K562 (cell line): ENCODE results near the gene GRAMD4. TPM values are rescaled to one million over a fixed set of nuclear protein-coding genes. Genes with fewer than 3 reads are reported as not detected.

Experiments used
- ATAC-seq: fragments of 200-7000 bp; cut with Tn5 transposase; 3 replicates; pipeline ENCODE4 v1.9.1; 2020; ENCODE audit warnings: moderate library complexity
- BruUV-seq: library from RNA; stranded (reverse); fragments of 400-500 nt; replicated peaks from 2 replicates; lab custom pipeline; 2021; lab: Mats Ljungman, UMichigan
- CTCF ChIA-PET: fragments of 300-600 bp; formaldehyde crosslinking; extraction: SDS; loops from one replicate; lab custom pipeline; 2021; ENCODE audit warnings: low intra/inter-chr PET ratio; lab: Yijun Ruan, JAX
- POLR2A ChIA-PET: fragments of 300-600, 350-650 bp; sonication (Branson Sonifier 250); formaldehyde crosslinking; extraction: SDS; loops from one replicate; lab custom pipeline; 2021; ENCODE audit warnings: antibody characterized with exemption, inconsistent platforms; lab: Yijun Ruan, JAX
- DNase-seq, 4 experiments: peaks; one replicate each; pipeline versions ENCODE4 v3.0.0 to v3.0.0-alpha.2; 2011 to 2018; ENCODE audit warnings: low spot score in 3 of 4, mixed read lengths in 3 of 4; ENCODE audit errors: extremely low read depth in 1 of 4
- FAIRE-seq: peaks from 2 replicates; lab custom pipeline; 2011; peaks lifted over from hg19 to GRCh38; lab: Jason Lieb, UNC
- H2AFZ ChIP-seq: 2 replicates; pipeline ENCODE4 v1.6.0; 2011; ENCODE audit warnings: low read depth, low read length, control low read depth, inconsistent platforms
- H3K27ac ChIP-seq: fragments of 200-600 bp; 3 replicates; pipeline ENCODE4 v1.8.0; 2011; ENCODE audit warnings: low read depth, mild to moderate bottlenecking, control low read depth, inconsistent platforms, low read length, moderate library complexity, mixed read lengths; ENCODE audit errors: extremely low read depth
- H3K27me3 ChIP-seq, 2 experiments: fragments of 300-600 bp in 1 of 2; 2 replicates in 1 of 2; 3 replicates in 1 of 2; pipeline versions ENCODE4 v1.6.0 to v1.8.0; 2011; ENCODE audit warnings: inconsistent platforms in 2 of 2, low read length in 2 of 2, mild to moderate bottlenecking in 1 of 2, mixed read lengths in 1 of 2, moderate library complexity in 1 of 2; ENCODE audit not compliant: control insufficient read depth in 2 of 2, insufficient read depth in 2 of 2
- H3K36me3 ChIP-seq: fragments of 300-600 bp; 3 replicates; pipeline ENCODE4 v1.8.0; 2011; ENCODE audit warnings: mild to moderate bottlenecking, low read length, inconsistent platforms; ENCODE audit not compliant: control insufficient read depth, insufficient read depth
- H3K4me1 ChIP-seq, 2 experiments: fragments of 200-600 bp in 1 of 2; replicated peaks in 1 of 2; 2 replicates in 1 of 2; 3 replicates in 1 of 2; pipeline versions ENCODE4 v1.5.1 to v1.8.0; 2011; ENCODE audit warnings: inconsistent platforms in 2 of 2, low read length in 2 of 2, mild to moderate bottlenecking in 1 of 2, mixed read lengths in 1 of 2, moderate library complexity in 1 of 2; ENCODE audit not compliant: control insufficient read depth in 2 of 2, insufficient read depth in 2 of 2
- H3K4me2 ChIP-seq: 2 replicates; pipeline ENCODE4 v1.6.1; 2011; ENCODE audit warnings: low read length, control low read depth, inconsistent platforms, mixed read lengths; ENCODE audit not compliant: insufficient read depth
- H3K4me3 ChIP-seq: fragments of 200-600 bp; sonication (generic), shearing (Covaris generic); 2 replicates; pipeline ENCODE4 v1.5.1; 2016; ENCODE audit warnings: control low read depth, inconsistent platforms
- H3K79me2 ChIP-seq: fragments of 200-600 bp; 3 replicates; pipeline ENCODE4 v1.8.0; 2011; ENCODE audit warnings: low read length, inconsistent platforms; ENCODE audit not compliant: control insufficient read depth, insufficient read depth
- H3K9ac ChIP-seq, 2 experiments: 2 replicates each; pipeline versions ENCODE4 v1.6.0 to v1.6.1; 2011; ENCODE audit warnings: low read depth in 2 of 2, low read length in 2 of 2, control low read depth in 1 of 2, inconsistent platforms in 1 of 2, mild to moderate bottlenecking in 1 of 2, mixed read lengths in 1 of 2; ENCODE audit not compliant: insufficient read depth in 1 of 2
- H3K9me1 ChIP-seq: one replicate; pipeline ENCODE4 v1.6.0; 2011; ENCODE audit warnings: inconsistent platforms, mild to moderate bottlenecking, low read length, moderate library complexity; ENCODE audit not compliant: control insufficient read depth, insufficient read depth
- H3K9me3 ChIP-seq: replicated peaks from 2 replicates; pipeline ENCODE4 v1.5.1; 2011; ENCODE audit warnings: low read depth, low read length, inconsistent platforms; ENCODE audit not compliant: control insufficient read depth, insufficient read depth
- H4K20me1 ChIP-seq: replicated peaks from 2 replicates; pipeline ENCODE4 v1.6.1; 2011; ENCODE audit warnings: low read length, inconsistent platforms, mixed read lengths; ENCODE audit not compliant: control insufficient read depth, insufficient read depth
- ATF1 ChIP-seq, 2 experiments: fragments of 450-650 bp in 1 of 2; IDR thresholded peaks; 2 replicates each; pipeline ENCODE4 v1.6.1; 2016; ENCODE audit warnings: missing compliant biosample characterization in 1 of 2, missing genetic modification characterization in 1 of 2
- ATF7 ChIP-seq: fragments of 450-650 bp; IDR thresholded peaks from 2 replicates; pipeline ENCODE4 v1.7.1; 2014; ENCODE audit warnings: mild to moderate bottlenecking, moderate library complexity
- CREM ChIP-seq: IDR thresholded peaks from 2 replicates; pipeline ENCODE4 v1.6.1; 2014; ENCODE audit warnings: antibody characterized with exemption, low read depth
- DNMT1 ChIP-seq: fragments of 450-650 bp; IDR thresholded peaks from 2 replicates; pipeline ENCODE4 v1.6.1; 2016; ENCODE audit warnings: antibody characterized with exemption, mild to moderate bottlenecking
- E2F3 ChIP-seq: fragments of 250-450 bp; sonication (Bioruptor Pico); IDR thresholded peaks from 2 replicates; pipeline ENCODE4 v1.4.0; 2020; ENCODE audit warnings: mild to moderate bottlenecking
- ETV5 ChIP-seq: sonication (generic); formaldehyde crosslinking; IDR thresholded peaks from 2 replicates; pipeline ENCODE4 v1.4.0; 2020; ENCODE audit warnings: low read depth, mild to moderate bottlenecking, missing genetic modification reagents
- FOXA3 ChIP-seq, 2 experiments: fragments of 450-650 bp in 1 of 2; sonication (generic) in 1 of 2; formaldehyde crosslinking; IDR thresholded peaks in 1 of 2; conservative IDR thresholded peaks in 1 of 2; 2 replicates each; pipeline versions ENCODE4 v1.4.0 to v1.8.0; 2020 to 2022; ENCODE audit warnings: mild to moderate bottlenecking in 2 of 2, missing genetic modification reagents in 1 of 2
- GABPB1 ChIP-seq: sonication (generic); formaldehyde crosslinking; IDR thresholded peaks from 2 replicates; pipeline ENCODE4 v1.8.0; 2022; ENCODE audit warnings: mild to moderate bottlenecking, missing genetic modification reagents
- LEF1 ChIP-seq: fragments of 450-650 bp; IDR thresholded peaks from 2 replicates; pipeline ENCODE4 v1.6.1; 2016; ENCODE audit warnings: mild to moderate bottlenecking
- MAFK ChIP-seq: IDR thresholded peaks from 2 replicates; pipeline ENCODE4 v1.6.1; 2011; ENCODE audit warnings: low read length, improper control_type of control experiment
- MBD2 ChIP-seq: sonication (generic); IDR thresholded peaks from 2 replicates; pipeline ENCODE4 v1.6.1; 2016; ENCODE audit warnings: low read depth, borderline replicate concordance
- MTA3 ChIP-seq: fragments of 450-650 bp; formaldehyde crosslinking; IDR thresholded peaks from 2 replicates; pipeline ENCODE4 v1.6.1; 2017; ENCODE audit warnings: mild to moderate bottlenecking, borderline replicate concordance
- MYC ChIP-seq, 2 experiments: fragments of 250-450 bp in 1 of 2; sonication (Bioruptor Pico) in 1 of 2; IDR thresholded peaks; 2 replicates each; pipeline versions ENCODE4 v1.5.1 to v1.6.1; 2012 to 2021; ENCODE audit warnings: low read depth in 2 of 2, borderline replicate concordance in 1 of 2, improper control_type of control experiment in 1 of 2, low read length in 1 of 2, mild to moderate bottlenecking in 1 of 2, moderate library complexity in 1 of 2
- SP2 ChIP-seq: IDR thresholded peaks from 2 replicates; pipeline ENCODE4 v1.6.1; 2011; ENCODE audit warnings: mild to moderate bottlenecking, low read depth, low read length, moderate library complexity; ENCODE audit not compliant: poor library complexity, severe bottlenecking; ENCODE audit errors: extremely low read depth
- XRCC4 ChIP-seq: IDR thresholded peaks from one replicate; pipeline ENCODE4 v1.6.1; 2011; ENCODE audit not compliant: insufficient read depth, insufficient read length; ENCODE audit errors: extremely low read depth
- ZNF436 ChIP-seq: fragments of 250-450, 450-650 bp; sonication (Bioruptor Pico); formaldehyde crosslinking; IDR thresholded peaks from 2 replicates; pipeline ENCODE4 v1.7.0; 2020; ENCODE audit warnings: mild to moderate bottlenecking
- WGBS: fragments of 100-300 bp; shearing (Covaris generic); methylation state at CpG from one replicate; pipeline ENCODE4 v1.1.6; 2016; ENCODE audit warnings: low coverage, mixed read lengths; ENCODE audit not compliant: insufficient coverage; ENCODE audit errors: missing lambda C conversion rate; 5-methylcytosine and 5-hydroxymethylcytosine counted together
- in situ Hi-C: fragments of 300-500 bp; cut with MboI; formaldehyde crosslinking; loops from 4 replicates; pipeline ENCODE4 v1.15.0; 2018; ENCODE audit warnings: inconsistent platforms, mixed read lengths
- intact Hi-C: fragments of 100-400 bp; cut with micrococcal nuclease; formaldehyde crosslinking; loops from 2 replicates; pipeline ENCODE4 v1.14.2; 2022
- polyA plus RNA-seq, 8 experiments: library from polyadenylated mRNA; depleted of rRNA in 4 of 8; stranded (reverse) in 5 of 8; unstranded in 3 of 8; fragments of >200 nt; fragmentation: Nextera tagmentation in 2 of 8; fragmentation: Illumina TruSeq in 1 of 8; extraction: Ambion mirVana in 2 of 8; extraction: Trizol in 1 of 8; gene quantifications; 2 replicates each; pipeline versions ENCODE4 v1.2.1 to v1.2.3, GENCODE V29; 2011 to 2014; ENCODE audit warnings: inconsistent platforms in 1 of 8, missing spikeins in 1 of 8
- total RNA-seq, 7 experiments: library from RNA; depleted of rRNA in 6 of 7; stranded (reverse); fragments of >200 nt in 6 of 7; fragmentation: Illumina TruSeq in 2 of 7; extraction: Trizol in 2 of 7; gene quantifications; 2 replicates each; pipeline versions ENCODE4 v1.2.1 to v1.2.3, GENCODE V29; 2011 to 2021; ENCODE audit warnings: low replicate concordance in 1 of 7
- TF ChIP-seq, protein P1 (sequence below): sonication (generic); formaldehyde crosslinking; IDR thresholded peaks from 2 replicates; pipeline ENCODE4 v1.8.0; 2022; ENCODE audit warnings: missing genetic modification reagents, mild to moderate bottlenecking, moderate library complexity, borderline replicate concordance
- TF ChIP-seq, protein P2 (sequence below), 2 experiments: fragments of 450-650 bp; conservative IDR thresholded peaks; 2 replicates each; pipeline ENCODE4 v1.6.1; 2017; ENCODE audit warnings: mild to moderate bottlenecking in 2 of 2, moderate library complexity in 2 of 2

Gene GRAMD4
- total and polyA plus RNA-seq, 9 of the 15 experiments (the other 6 are each of a cell fraction or from before 2014, with no cell fraction given): 0.18 to 44.8 (median 18.6) TPM

DNA sequence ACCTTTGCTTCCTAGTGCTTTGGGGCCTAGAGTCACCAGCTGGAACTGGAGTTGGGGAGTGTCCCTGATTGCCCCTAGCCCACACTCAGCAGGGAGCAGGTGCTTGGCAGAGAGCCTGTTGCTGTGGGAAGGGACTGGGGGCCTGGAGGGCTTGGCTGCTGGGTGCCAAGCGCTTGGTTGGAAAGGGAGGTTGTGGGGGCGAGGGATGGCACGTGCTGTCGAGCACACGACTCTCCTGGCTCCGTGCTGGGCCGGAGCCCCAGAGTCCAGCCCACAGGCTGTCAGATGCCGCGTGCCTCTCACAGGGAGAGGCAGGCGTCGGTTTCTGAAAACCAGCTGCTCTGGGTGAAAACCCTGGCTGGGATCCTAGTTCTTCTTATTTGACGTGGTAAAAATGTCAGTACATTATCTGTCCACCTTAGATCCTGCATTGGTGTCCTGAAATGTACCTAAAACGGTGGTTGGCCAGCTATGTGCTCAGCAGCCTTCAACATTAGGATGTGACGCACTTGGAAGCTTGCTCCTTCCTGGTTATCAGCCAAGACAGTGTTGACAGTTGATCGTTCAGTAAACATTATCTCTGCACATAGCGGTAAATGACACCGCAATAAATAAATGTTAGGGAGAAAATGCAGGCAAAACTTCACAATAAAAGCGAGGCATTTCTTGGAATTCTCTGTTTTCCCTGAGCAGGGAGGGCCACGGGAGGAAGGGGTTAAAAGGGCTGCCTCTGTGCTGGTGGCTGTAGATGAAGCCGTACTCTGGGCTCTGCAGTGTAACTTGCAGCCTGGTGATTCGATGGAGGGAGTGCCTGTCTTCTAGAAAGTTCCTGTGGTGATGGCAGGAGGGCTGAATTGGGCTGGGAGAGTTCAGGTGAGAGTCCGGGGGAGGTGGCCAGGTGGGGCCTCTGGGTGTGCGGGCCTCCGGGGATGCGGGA lies 29.2 kb downstream of the GRAMD4 start:
- ATAC-seq (peak; percentile 80), FAIRE-seq (peak; percentile 94), DNase-seq (peak; percentile 31 to 69 (median 58))
- CTCF ChIA-PET: interaction anchor here (1.3 kb wide), 1 partner anchor 87 kb away, joined by 3 read pairs; no protein-coding TSS in a partner anchor
- WGBS: 11% methylated on average over 24 of the region's 25 CpGs
- in situ Hi-C loops (loop anchor here (10.0 kb wide), 1 partner anchor 85 kb away; no protein-coding TSS in a partner anchor), intact Hi-C loops (no loop called here)
- POLR2A ChIA-PET: interaction anchor here (0.5 to 1.2 kb wide), 2 partner anchors 14 to 98 kb away, joined by 3 to 4 read pairs; no protein-coding TSS in a partner anchor
- Histone ChIP-seq H3K27ac (peak overlapping the region; percentile 75), H3K4me1 (peaks cover 41 to 56% of the 10 kb centered on the region in 2 experiments), H3K4me3 (no peak overlapping the region), H3K27me3 (no peaks in the 10 kb centered on the region), H3K9me1 (no peaks in the 10 kb centered on the region), H3K9ac (peak overlapping the region; percentile 45 to 89), H3K4me2 (peak overlapping the region; percentile 66), H3K79me2 (peaks cover 56% of the 10 kb centered on the region), H2AFZ (peak overlapping the region; percentile 33; the same call in 1 of the 2 replicates), H4K20me1 (no peaks in the 10 kb centered on the region), H3K36me3 (peaks cover 3% of the 10 kb centered on the region; the same call in 1 of the 3 replicates), H3K9me3 (no peaks in the 10 kb centered on the region)
- BruUV-seq: no TSS peak
- TF ChIP-seq ATF7: peak; percentile 46; the same call in 1 of the 2 replicates
- TF ChIP-seq E2F3 (CRISPR knock-in tag): 0 out of 2 replicates have a peak, but pooled peaks have one; percentile 18
- peak; percentile 3 for TF ChIP-seq SP2
- no peak for TF ChIP-seq XRCC4
- TF ChIP-seq LEF1: peak; percentile 14; the same call in 1 of the 2 replicates
- TF ChIP-seq GABPB1 (CRISPR knock-in tag): peak; percentile 25; the same call in 1 of the 2 replicates
- 0 out of 2 replicates have a peak, but pooled peaks have one; percentile 19 for TF ChIP-seq ETV5 (CRISPR knock-in tag)
- peak; percentile 31; the same call in 1 of the 2 replicates for TF ChIP-seq MAFK
- TF ChIP-seq, protein P1, sequence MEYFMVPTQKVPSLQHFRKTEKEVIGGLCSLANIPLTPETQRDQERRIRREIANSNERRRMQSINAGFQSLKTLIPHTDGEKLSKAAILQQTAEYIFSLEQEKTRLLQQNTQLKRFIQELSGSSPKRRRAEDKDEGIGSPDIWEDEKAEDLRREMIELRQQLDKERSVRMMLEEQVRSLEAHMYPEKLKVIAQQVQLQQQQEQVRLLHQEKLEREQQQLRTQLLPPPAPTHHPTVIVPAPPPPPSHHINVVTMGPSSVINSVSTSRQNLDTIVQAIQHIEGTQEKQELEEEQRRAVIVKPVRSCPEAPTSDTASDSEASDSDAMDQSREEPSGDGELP (CRISPR knock-in tag): peak; percentile 50; the same call in 1 of the 2 replicates
- peak; percentile 32 to 71; a peak in 2 of 4 replicates for TF ChIP-seq FOXA3 (CRISPR knock-in tag; conservative IDR thresholded peaks at IDR 0.05 in 1 of 2, IDR thresholded peaks at IDR 0.05 in 1 of 2)
- TF ChIP-seq MBD2: no peak
- TF ChIP-seq ATF1 (CRISPR knock-in tag; IDR thresholded peaks at IDR 0.05): no peak
- peak; percentile 67 for TF ChIP-seq ATF1 (tag; IDR thresholded peaks at IDR 0.05)
- no peak for TF ChIP-seq DNMT1
- no peak for TF ChIP-seq ZNF436 (CRISPR knock-in tag)
- TF ChIP-seq MYC (IDR thresholded peaks at IDR 0.05; ENCODE audit: low read depth, low read length): peak; percentile 54; the same call in 1 of the 2 replicates
- TF ChIP-seq MYC (CRISPR knock-in tag; IDR thresholded peaks at IDR 0.05; ENCODE audit: borderline replicate concordance, low read depth): no peak
- peak; percentile 73 for TF ChIP-seq CREM
- TF ChIP-seq MTA3: 0 out of 2 replicates have a peak, but pooled peaks have one; percentile 18
- TF ChIP-seq, protein P2, sequence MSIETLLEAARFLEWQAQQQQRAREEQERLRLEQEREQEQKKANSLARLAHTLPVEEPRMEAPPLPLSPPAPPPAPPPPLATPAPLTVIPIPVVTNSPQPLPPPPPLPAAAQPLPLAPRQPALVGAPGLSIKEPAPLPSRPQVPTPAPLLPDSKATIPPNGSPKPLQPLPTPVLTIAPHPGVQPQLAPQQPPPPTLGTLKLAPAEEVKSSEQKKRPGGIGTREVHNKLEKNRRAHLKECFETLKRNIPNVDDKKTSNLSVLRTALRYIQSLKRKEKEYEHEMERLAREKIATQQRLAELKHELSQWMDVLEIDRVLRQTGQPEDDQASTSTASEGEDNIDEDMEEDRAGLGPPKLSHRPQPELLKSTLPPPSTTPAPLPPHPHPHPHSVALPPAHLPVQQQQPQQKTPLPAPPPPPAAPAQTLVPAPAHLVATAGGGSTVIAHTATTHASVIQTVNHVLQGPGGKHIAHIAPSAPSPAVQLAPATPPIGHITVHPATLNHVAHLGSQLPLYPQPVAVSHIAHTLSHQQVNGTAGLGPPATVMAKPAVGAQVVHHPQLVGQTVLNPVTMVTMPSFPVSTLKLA (conservative IDR thresholded peaks at IDR 0.05): peak; percentile 47 to 64; a peak in 3 of 4 replicates
